PFSK-1 (cell line): ENCODE data around the gene ZEB1.

Experiments
- FOXP2 ChIP-seq: optimal IDR thresholded peaks from 2 replicates; pipeline ENCODE3; 2011; ENCODE audit warnings: borderline replicate concordance, control low read depth, inconsistent platforms; ENCODE audit not compliant: insufficient read depth; ENCODE audit errors: extremely low read length, extremely low read depth
- POLR2AphosphoS5 ChIP-seq: IDR thresholded peaks from 2 replicates; pipeline ENCODE4 v1.6.1; 2012; ENCODE audit warnings: low read depth, mild to moderate bottlenecking, control low read depth, low read length, moderate library complexity
- REST ChIP-seq, 2 experiments: IDR thresholded peaks; 2 replicates each; pipeline versions ENCODE4 v1.6.1 to v1.8.0; 2011 to 2012; ENCODE audit warnings: low read depth in 2 of 2, low read length in 2 of 2, control low read depth in 1 of 2, inconsistent platforms in 1 of 2, mild to moderate bottlenecking in 1 of 2, moderate library complexity in 1 of 2; ENCODE audit not compliant: insufficient read depth in 1 of 2
- SIN3A ChIP-seq: IDR thresholded peaks from 2 replicates; pipeline ENCODE4 v1.6.1; 2012; ENCODE audit warnings: mild to moderate bottlenecking, low read length, moderate library complexity, borderline replicate concordance; ENCODE audit not compliant: insufficient read depth
- TAF1 ChIP-seq: IDR thresholded peaks from 2 replicates; pipeline ENCODE4 v1.6.1; 2012; ENCODE audit warnings: low read length, control low read depth, borderline replicate concordance; ENCODE audit not compliant: insufficient read depth

The ZEB1 gene

DNA sequence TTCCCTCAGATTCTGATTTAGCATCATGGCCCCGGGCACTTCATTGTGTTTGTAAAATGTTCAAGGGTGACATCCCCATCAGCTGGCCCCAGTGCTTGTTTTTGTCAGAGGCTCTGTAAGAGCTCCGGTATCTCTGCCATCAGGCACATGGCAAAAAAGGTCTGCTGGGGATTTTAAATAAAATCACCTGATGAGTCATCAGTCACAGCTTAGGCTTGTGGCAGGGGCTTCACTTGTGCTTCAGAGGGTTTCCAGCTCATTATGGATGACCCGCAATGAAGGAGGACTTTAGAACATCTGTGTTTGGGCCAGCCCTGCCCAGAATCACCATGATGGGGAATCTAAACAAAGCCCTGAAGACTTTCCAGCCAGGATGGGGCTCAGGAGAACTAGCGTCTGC is 259.9 kb downstream of the ZEB1 start:
- TF ChIP-seq TAF1: no peak
- TF ChIP-seq SIN3A: no peak
- no peak for TF ChIP-seq REST (IDR thresholded peaks at IDR 0.05; ENCODE audit: insufficient read depth in 1 of 2, low read depth in 2 of 2, low read length in 2 of 2)
- no peak for TF ChIP-seq POLR2AphosphoS5
- no peak for TF ChIP-seq FOXP2
